H1 (cell line): ENCODE results near the gene ZNF367. TPM values are rescaled to one million over a fixed set of nuclear protein-coding genes. Genes with fewer than 3 reads are reported as not detected.
"Not testable (repeated sequence)": the region's sequence is repeated elsewhere in the genome, so short reads cannot be mapped to it uniquely, and the experiment has no call there.

Experiments
- CTCF ChIA-PET: fragments of 300-600 bp; sonication (Branson Sonifier 250); formaldehyde crosslinking; loops from one replicate; lab custom pipeline; 2021; ENCODE audit not compliant: partially characterized antibody; lab: Charles Lee
- POLR2A ChIA-PET: fragments of 300-600 bp; sonication (Branson Sonifier 250); formaldehyde crosslinking; loops from one replicate; lab custom pipeline; 2021; ENCODE audit warnings: inconsistent platforms; ENCODE audit not compliant: partially characterized antibody; lab: Charles Lee
- DNase-seq, 2 experiments: peaks; one replicate each; pipeline versions ENCODE4 v3.0.0 to v3.0.0-alpha.2; 2010 to 2022; ENCODE audit warnings: low spot score in 2 of 2, low read depth in 1 of 2, mixed read lengths in 1 of 2
- FAIRE-seq: peaks from 2 replicates; lab custom pipeline; 2011; peaks lifted over from hg19 to GRCh38; lab: Jason Lieb, UNC
- H2AFZ ChIP-seq: 2 replicates; pipeline ENCODE4 v1.8.1; 2012; ENCODE audit warnings: low read length, inconsistent platforms
- H2AK5ac ChIP-seq: 2 replicates; pipeline ENCODE4 v1.6.1; 2013; ENCODE audit warnings: low read depth, low read length
- H2BK120ac ChIP-seq: replicated peaks from 2 replicates; pipeline ENCODE3; 2013; ENCODE audit warnings: low read depth, low read length, inconsistent platforms
- H2BK12ac ChIP-seq: 2 replicates; pipeline ENCODE4 v1.6.1; 2013; ENCODE audit warnings: low read depth, low read length
- H2BK15ac ChIP-seq: 2 replicates; pipeline ENCODE4 v1.6.1; 2013; ENCODE audit warnings: low read length
- H2BK20ac ChIP-seq: 2 replicates; pipeline ENCODE4 v1.6.1; 2013; ENCODE audit warnings: low read length
- H2BK5ac ChIP-seq: 2 replicates; pipeline ENCODE4 v1.6.1; 2013; ENCODE audit warnings: low read depth, low read length
- H3K14ac ChIP-seq: 2 replicates; pipeline ENCODE4 v1.6.1; 2013; ENCODE audit warnings: inconsistent platforms; ENCODE audit not compliant: insufficient read length
- H3K18ac ChIP-seq: 2 replicates; pipeline ENCODE4 v1.6.1; 2013; ENCODE audit warnings: low read length; ENCODE audit errors: extremely low read depth
- H3K23ac ChIP-seq: 2 replicates; pipeline ENCODE4 v1.6.1; 2013; ENCODE audit warnings: inconsistent platforms; ENCODE audit not compliant: insufficient read length
- H3K23me2 ChIP-seq: 2 replicates; pipeline ENCODE4 v1.6.1; 2013; ENCODE audit warnings: low read depth, low read length
- H3K27ac ChIP-seq: 2 replicates; pipeline ENCODE4 v1.6.1; 2011; ENCODE audit warnings: low read depth, low read length, inconsistent platforms
- H3K27me3 ChIP-seq, 4 experiments: replicated peaks in 1 of 4; 1 replicate in 1 of 4; 2 replicates in 3 of 4; pipeline versions ENCODE4 v1.6.1 to v1.8.1; 2011 to 2013; ENCODE audit warnings: low read length in 3 of 4, mild to moderate bottlenecking in 3 of 4, inconsistent platforms in 2 of 4, mixed read lengths in 2 of 4, moderate library complexity in 1 of 4; ENCODE audit not compliant: control insufficient read depth in 3 of 4, insufficient read depth in 3 of 4; ENCODE audit errors: extremely low read depth in 1 of 4
- H3K36me3 ChIP-seq, 4 experiments: 2 replicates each; pipeline versions ENCODE4 v1.6.1 to v1.8.1; 2011 to 2013; ENCODE audit warnings: mild to moderate bottlenecking in 4 of 4, low read length in 3 of 4, moderate library complexity in 2 of 4, control low read depth in 1 of 4, inconsistent platforms in 1 of 4; ENCODE audit not compliant: insufficient read depth in 4 of 4, control insufficient read depth in 2 of 4
- H3K4ac ChIP-seq: replicated peaks from 2 replicates; pipeline ENCODE3; 2013; ENCODE audit warnings: low read length, low read depth, mixed read lengths, inconsistent platforms; ENCODE audit not compliant: insufficient read length
- H3K4me1 ChIP-seq, 4 experiments: replicated peaks in 1 of 4; 1 replicate in 1 of 4; 2 replicates in 3 of 4; pipeline versions ENCODE4 v1.6.1 to v1.8.1; 2011 to 2013; ENCODE audit warnings: low read length in 3 of 4, inconsistent platforms in 2 of 4, mixed read lengths in 1 of 4; ENCODE audit not compliant: insufficient read depth in 4 of 4, control insufficient read depth in 3 of 4
- H3K4me2 ChIP-seq, 2 experiments: 2 replicates each; pipeline versions ENCODE4 v1.6.1 to v1.8.1; 2011 to 2013; ENCODE audit warnings: low read depth in 2 of 2, low read length in 2 of 2, control low read depth in 1 of 2, inconsistent platforms in 1 of 2, mild to moderate bottlenecking in 1 of 2; ENCODE audit not compliant: insufficient read depth in 1 of 2
- H3K4me3 ChIP-seq, 4 experiments: fragments of 200-600, 300-600 bp in 1 of 4; sonication (generic), shearing (Covaris generic), sonication (Bioruptor Twin) in 1 of 4; 2 replicates each; pipeline versions ENCODE4 v1.5.1 to v1.8.1; 2011 to 2016; ENCODE audit warnings: low read length in 4 of 4, low read depth in 3 of 4, control low read depth in 2 of 4, inconsistent platforms in 2 of 4, mild to moderate bottlenecking in 2 of 4, mixed read lengths in 1 of 4, moderate library complexity in 1 of 4; ENCODE audit not compliant: insufficient read depth in 2 of 4; ENCODE audit errors: extremely low read depth in 1 of 4
- H3K56ac ChIP-seq: replicated peaks from 2 replicates; pipeline ENCODE3; 2013; ENCODE audit warnings: low read depth, mild to moderate bottlenecking, mixed read lengths, low read length, inconsistent platforms; ENCODE audit not compliant: insufficient read length
- H3K79me1 ChIP-seq: 2 replicates; pipeline ENCODE4 v1.6.1; 2013; ENCODE audit warnings: low read depth, low read length, control low read depth
- H3K79me2 ChIP-seq, 2 experiments: 2 replicates each; pipeline versions ENCODE4 v1.6.1 to v1.8.1; 2012 to 2013; ENCODE audit warnings: low read length in 2 of 2, mild to moderate bottlenecking in 2 of 2, inconsistent platforms in 1 of 2; ENCODE audit not compliant: insufficient read depth in 2 of 2, control insufficient read depth in 1 of 2
- H3K9ac ChIP-seq, 4 experiments: replicated peaks in 1 of 4; 1 replicate in 1 of 4; 2 replicates in 3 of 4; pipeline versions ENCODE4 v1.6.1 to v1.8.1; 2011 to 2013; ENCODE audit warnings: low read depth in 3 of 4, low read length in 3 of 4, control low read depth in 2 of 4, mild to moderate bottlenecking in 2 of 4, moderate library complexity in 2 of 4, inconsistent platforms in 1 of 4; ENCODE audit errors: extremely low read depth in 1 of 4
- H3K9me3 ChIP-seq, 2 experiments: 2 replicates each; pipeline versions ENCODE4 v1.6.1 to v1.8.1; 2012 to 2013; ENCODE audit warnings: mild to moderate bottlenecking in 2 of 2, moderate library complexity in 2 of 2, control low read depth in 1 of 2, inconsistent platforms in 1 of 2, low read depth in 1 of 2, low read length in 1 of 2, mixed read lengths in 1 of 2; ENCODE audit not compliant: insufficient read depth in 2 of 2
- H4K20me1 ChIP-seq, 2 experiments: replicated peaks in 1 of 2; 2 replicates each; pipeline versions ENCODE3 to v1.8.1; 2011 to 2013; ENCODE audit warnings: inconsistent platforms in 2 of 2, low read length in 2 of 2, mild to moderate bottlenecking in 1 of 2; ENCODE audit not compliant: insufficient read depth in 2 of 2, control insufficient read depth in 1 of 2
- H4K5ac ChIP-seq: 2 replicates; pipeline ENCODE4 v1.6.1; 2013; ENCODE audit warnings: low read length, low read depth, mixed read lengths, inconsistent platforms; ENCODE audit not compliant: insufficient read length
- H4K8ac ChIP-seq: 2 replicates; pipeline ENCODE4 v1.8.0; 2013; ENCODE audit warnings: mild to moderate bottlenecking, moderate library complexity, low read length, inconsistent platforms; ENCODE audit not compliant: insufficient read depth; ENCODE audit errors: extremely low read depth
- H4K91ac ChIP-seq: replicated peaks from 2 replicates; pipeline ENCODE3; 2013; ENCODE audit warnings: low read length, mixed read lengths, inconsistent platforms; ENCODE audit not compliant: insufficient read length
- WGBS, 2 experiments: shearing (Covaris generic) in 1 of 2; methylation state at CpG; one replicate each; pipeline versions ENCODE4 v1.1.6 to v1.1.7; 2013 to 2015; ENCODE audit warnings: low lambda C conversion rate in 2 of 2, mixed read lengths in 2 of 2, inconsistent platforms in 1 of 2, low coverage in 1 of 2, missing lambda C conversion rate in 1 of 2; ENCODE audit not compliant: insufficient replicate concordance in 2 of 2, insufficient coverage in 1 of 2, insufficient read length in 1 of 2; ENCODE audit errors: extremely low coverage in 1 of 2, missing lambda C conversion rate in 1 of 2; 5-methylcytosine and 5-hydroxymethylcytosine counted together
- polyA plus RNA-seq, 7 experiments: library from polyadenylated mRNA; depleted of rRNA in 3 of 7; stranded (reverse) in 5 of 7; unstranded in 2 of 7; fragments of >200 nt in 5 of 7; fragments of 200-250 nt in 2 of 7; gene quantifications; 1 replicate in 5 of 7; 2 replicates in 1 of 7; 4 replicates in 1 of 7; pipeline versions ENCODE4 v1.2.1 to v1.2.3, GENCODE V29; 2011 to 2013; ENCODE audit warnings: missing spikeins in 2 of 7, mixed read lengths in 2 of 7
- total RNA-seq: library from RNA; stranded (reverse); fragmentation: NEBNext Ultra II Directional; extraction: Animal tissue kit (Norgen Biotek cat#: 25700); gene quantifications from 2 replicates; pipeline ENCODE4 v1.2.1, GENCODE V29; 2021

Gene ZNF367
- total and polyA plus RNA-seq, 2 of the 8 experiments (the other 6 are each of a cell fraction or from before 2014, with no cell fraction given) = 2.2 to 8.2 TPM

- POLR2A ChIA-PET = interaction anchor here (1.3 kb wide), 1 partner anchor 13 kb away, joined by 4 read pairs; no protein-coding TSS in a partner anchor
- H3K23ac ChIP-seq = not testable (repeated sequence)
Observed at GRCh38 chr9:96360523-96360922, 57.6 kb downstream of the ZNF367 start.

More at GRCh38 chr9:96360523-96360922, 57.6 kb downstream of the ZNF367 start:
- not testable (repeated sequence) for H3K79me1 ChIP-seq, H4K8ac ChIP-seq, H2AK5ac ChIP-seq, H3K4me3 ChIP-seq, H4K20me1 ChIP-seq, H3K56ac ChIP-seq, H3K79me2 ChIP-seq, H3K4me2 ChIP-seq, H3K4me1 ChIP-seq, H2BK12ac ChIP-seq, H3K27me3 ChIP-seq, H3K36me3 ChIP-seq, FAIRE-seq, H2AFZ ChIP-seq, H2BK20ac ChIP-seq, DNase-seq, H4K5ac ChIP-seq, H3K27ac ChIP-seq, H2BK15ac ChIP-seq, H4K91ac ChIP-seq, H3K4ac ChIP-seq, H2BK5ac ChIP-seq, H3K9ac ChIP-seq, H2BK120ac ChIP-seq, H3K14ac ChIP-seq, H3K9me3 ChIP-seq, H3K18ac ChIP-seq, H3K23me2 ChIP-seq
- 94% methylated on average over 5 of the region's 6 CpGs; no CpG with 5 or more reads in 1 of the 2 experiments for WGBS, 2 experiments
- CTCF ChIA-PET = interaction anchor here (1.3 to 1.9 kb wide), 2 partner anchors 9 to 35 kb away, joined by 3 to 5 read pairs; no protein-coding TSS in a partner anchor
